HEK293 (cell line): ENCODE data around the gene CRTC1.

Experiments used
- CTCF ChIA-PET: fragments of 350-600 bp; formaldehyde crosslinking; extraction: SDS; loops from one replicate; lab custom pipeline; 2021; ENCODE audit warnings: antibody characterized with exemption; lab: Yijun Ruan, JAX
- POLR2A ChIA-PET: fragments of 300-600 bp; formaldehyde crosslinking; extraction: SDS; loops from one replicate; lab custom pipeline; 2020; ENCODE audit warnings: antibody characterized with exemption, inconsistent platforms; lab: Yijun Ruan, JAX
- H3K27ac ChIP-seq: fragments of 200-500 bp; sonication (Bioruptor generic); 2 replicates; pipeline ENCODE4 v1.5.1; 2014; ENCODE audit warnings: low read depth, low read length, control low read depth, inconsistent platforms; ENCODE audit errors: extremely low read depth
- H3K36me3 ChIP-seq, 2 experiments: fragments of 200-500 bp in 1 of 2; sonication (Bioruptor generic) in 1 of 2; 1 replicate in 1 of 2; 2 replicates in 1 of 2; pipeline ENCODE4 v1.5.1; 2014 to 2017; ENCODE audit warnings: inconsistent platforms in 2 of 2, low read length in 2 of 2; ENCODE audit not compliant: control insufficient read depth in 2 of 2, insufficient read depth in 1 of 2
- H3K4me1 ChIP-seq: fragments of 200-500 bp; sonication (Bioruptor generic); 2 replicates; pipeline ENCODE4 v1.5.1; 2014; ENCODE audit warnings: mild to moderate bottlenecking, low read length, inconsistent platforms; ENCODE audit not compliant: control insufficient read depth, insufficient read depth
- H3K4me3 ChIP-seq: 2 replicates; pipeline ENCODE4 v1.5.1; 2011; ENCODE audit warnings: low read depth, mild to moderate bottlenecking, control low read depth, low read length, moderate library complexity
- H3K9me3 ChIP-seq: fragments of 200-500 bp; sonication (Bioruptor generic); 2 replicates; pipeline ENCODE4 v1.5.1; 2014; ENCODE audit warnings: low read depth, low read length, inconsistent platforms; ENCODE audit not compliant: control insufficient read depth, insufficient read depth
- PATZ1 ChIP-seq: fragments of 450-650 bp; formaldehyde crosslinking; IDR thresholded peaks from 2 replicates; pipeline ENCODE4 v1.5.1; 2016; ENCODE audit warnings: missing biosample characterization, missing genetic modification characterization
- ZBTB20 ChIP-seq: fragments of 450-650 bp; formaldehyde crosslinking; IDR thresholded peaks from 2 replicates; pipeline ENCODE4 v1.5.1; 2016; ENCODE audit warnings: missing biosample characterization, missing genetic modification characterization
- ZFP3 ChIP-seq: fragments of 450-650 bp; formaldehyde crosslinking; IDR thresholded peaks from 2 replicates; pipeline ENCODE4 v1.5.1; 2016; ENCODE audit warnings: low read depth, missing biosample characterization, missing genetic modification characterization
- ZFP69B ChIP-seq: fragments of 450-650 bp; formaldehyde crosslinking; IDR thresholded peaks from 2 replicates; pipeline ENCODE4 v1.5.1; 2016; ENCODE audit warnings: missing biosample characterization, missing genetic modification characterization
- ZNF221 ChIP-seq: fragments of 450-650 bp; formaldehyde crosslinking; IDR thresholded peaks from 2 replicates; pipeline ENCODE4 v1.5.1; 2017; ENCODE audit warnings: missing biosample characterization, missing genetic modification characterization, borderline replicate concordance
- ZNF24 ChIP-seq: fragments of 450-650 bp; formaldehyde crosslinking; IDR thresholded peaks from 2 replicates; pipeline ENCODE4 v1.5.1; 2016; ENCODE audit warnings: missing biosample characterization, missing genetic modification characterization
- ZNF280C ChIP-seq: fragments of 450-650 bp; formaldehyde crosslinking; IDR thresholded peaks from 2 replicates; pipeline ENCODE4 v1.5.1; 2016; ENCODE audit warnings: missing biosample characterization, missing genetic modification characterization
- ZNF621 ChIP-seq: fragments of 450-650 bp; formaldehyde crosslinking; IDR thresholded peaks from 2 replicates; pipeline ENCODE4 v1.5.1; 2017; ENCODE audit warnings: missing biosample characterization, missing genetic modification characterization
- ZNF76 ChIP-seq: fragments of 450-650 bp; formaldehyde crosslinking; IDR thresholded peaks from 2 replicates; pipeline ENCODE4; 2016; ENCODE audit warnings: low read depth, missing biosample characterization, missing genetic modification characterization, borderline replicate concordance
- ZNF843 ChIP-seq: fragments of 450-650 bp; formaldehyde crosslinking; IDR thresholded peaks from 2 replicates; pipeline ENCODE4 v1.5.1; 2016; ENCODE audit warnings: missing biosample characterization, missing genetic modification characterization
- TF ChIP-seq, protein P1 (sequence below): fragments of 450-650 bp; formaldehyde crosslinking; IDR thresholded peaks from 2 replicates; pipeline ENCODE4 v1.5.1; 2016; ENCODE audit warnings: missing biosample characterization, missing genetic modification characterization
- TF ChIP-seq, protein P2 (sequence below): fragments of 450-650 bp; formaldehyde crosslinking; IDR thresholded peaks from 2 replicates; pipeline ENCODE4 v1.5.1; 2016; ENCODE audit warnings: missing biosample characterization, missing genetic modification characterization

The CRTC1 gene

GRCh38 chr19:18774107-18774506, 90.6 kb downstream of the CRTC1 start (continued):
- TF ChIP-seq ZNF76 = no peak
- TF ChIP-seq ZNF280C (tag by site-specific recombination) = no peak
- no peak for TF ChIP-seq ZNF24 (tag by site-specific recombination)
- TF ChIP-seq ZFP69B = no peak
- TF ChIP-seq ZFP3 (tag by site-specific recombination) = no peak
- TF ChIP-seq ZNF221 = no peak
- TF ChIP-seq ZNF843 (tag by site-specific recombination) = no peak
- TF ChIP-seq, all 188 proteins: peak for 0

GRCh38 chr19:18774782-18775444, 91.4 kb downstream of the CRTC1 start:
- H3K36me3 ChIP-seq = no peaks in the 10 kb centered on the region
- TF ChIP-seq, protein P1, sequence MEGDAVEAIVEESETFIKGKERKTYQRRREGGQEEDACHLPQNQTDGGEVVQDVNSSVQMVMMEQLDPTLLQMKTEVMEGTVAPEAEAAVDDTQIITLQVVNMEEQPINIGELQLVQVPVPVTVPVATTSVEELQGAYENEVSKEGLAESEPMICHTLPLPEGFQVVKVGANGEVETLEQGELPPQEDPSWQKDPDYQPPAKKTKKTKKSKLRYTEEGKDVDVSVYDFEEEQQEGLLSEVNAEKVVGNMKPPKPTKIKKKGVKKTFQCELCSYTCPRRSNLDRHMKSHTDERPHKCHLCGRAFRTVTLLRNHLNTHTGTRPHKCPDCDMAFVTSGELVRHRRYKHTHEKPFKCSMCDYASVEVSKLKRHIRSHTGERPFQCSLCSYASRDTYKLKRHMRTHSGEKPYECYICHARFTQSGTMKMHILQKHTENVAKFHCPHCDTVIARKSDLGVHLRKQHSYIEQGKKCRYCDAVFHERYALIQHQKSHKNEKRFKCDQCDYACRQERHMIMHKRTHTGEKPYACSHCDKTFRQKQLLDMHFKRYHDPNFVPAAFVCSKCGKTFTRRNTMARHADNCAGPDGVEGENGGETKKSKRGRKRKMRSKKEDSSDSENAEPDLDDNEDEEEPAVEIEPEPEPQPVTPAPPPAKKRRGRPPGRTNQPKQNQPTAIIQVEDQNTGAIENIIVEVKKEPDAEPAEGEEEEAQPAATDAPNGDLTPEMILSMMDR (tag by site-specific recombination) = no peak
- TF ChIP-seq ZFP69B = no peak
- CTCF ChIA-PET = interaction anchor here (0.5 kb wide), 1 partner anchor 9 kb away, joined by 4 read pairs; no protein-coding TSS in a partner anchor
- H3K9me3 ChIP-seq = no peaks in the 10 kb centered on the region
- H3K4me3 ChIP-seq = no peak overlapping the region
- no peaks in the 10 kb centered on the region for H3K4me1 ChIP-seq
- POLR2A ChIA-PET = no interaction called here
- no peak overlapping the region for H3K27ac ChIP-seq

DNA sequence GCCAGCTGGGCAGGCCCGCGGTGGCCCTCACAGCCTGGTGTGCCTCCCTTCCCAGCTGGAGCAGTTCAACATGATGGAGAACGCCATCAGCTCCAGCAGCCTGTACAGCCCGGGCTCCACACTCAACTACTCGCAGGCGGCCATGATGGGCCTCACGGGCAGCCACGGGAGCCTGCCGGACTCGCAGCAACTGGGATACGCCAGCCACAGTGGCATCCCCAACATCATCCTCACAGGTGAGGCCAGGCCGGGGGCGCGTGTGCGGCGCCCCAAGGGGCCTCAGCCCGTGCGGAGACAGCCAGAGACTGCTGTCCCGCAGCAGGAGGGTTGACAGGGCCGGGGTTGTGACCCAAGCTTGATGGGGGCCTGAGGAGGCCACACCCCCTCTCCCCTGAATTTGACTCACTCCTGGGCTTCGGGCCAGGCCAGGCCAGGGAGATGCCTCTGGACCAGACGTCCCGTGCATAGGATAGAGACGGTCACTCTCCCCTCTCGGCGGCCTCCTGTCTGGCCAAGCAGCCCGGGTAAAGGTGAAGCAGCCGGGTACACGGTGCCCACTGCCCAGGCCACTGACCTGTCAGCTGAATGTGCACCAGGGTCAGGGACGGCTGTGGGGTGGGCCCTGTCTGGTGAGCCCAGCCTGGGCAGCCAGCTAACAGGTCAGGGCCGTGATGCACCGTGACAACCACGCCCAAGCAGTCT, 92.3 kb downstream of the CRTC1 start:
- no peaks in the 10 kb centered on the region for H3K36me3 ChIP-seq
- H3K9me3 ChIP-seq = no peaks in the 10 kb centered on the region
- H3K4me3 ChIP-seq = no peak overlapping the region
- no peak overlapping the region for H3K27ac ChIP-seq
- CTCF ChIA-PET = interaction anchor here (0.5 to 0.6 kb wide), 2 partner anchors 10 to 155 kb away, joined by 3 to 4 read pairs; no protein-coding TSS in a partner anchor
- no peaks in the 10 kb centered on the region for H3K4me1 ChIP-seq
- TF ChIP-seq, protein P2, sequence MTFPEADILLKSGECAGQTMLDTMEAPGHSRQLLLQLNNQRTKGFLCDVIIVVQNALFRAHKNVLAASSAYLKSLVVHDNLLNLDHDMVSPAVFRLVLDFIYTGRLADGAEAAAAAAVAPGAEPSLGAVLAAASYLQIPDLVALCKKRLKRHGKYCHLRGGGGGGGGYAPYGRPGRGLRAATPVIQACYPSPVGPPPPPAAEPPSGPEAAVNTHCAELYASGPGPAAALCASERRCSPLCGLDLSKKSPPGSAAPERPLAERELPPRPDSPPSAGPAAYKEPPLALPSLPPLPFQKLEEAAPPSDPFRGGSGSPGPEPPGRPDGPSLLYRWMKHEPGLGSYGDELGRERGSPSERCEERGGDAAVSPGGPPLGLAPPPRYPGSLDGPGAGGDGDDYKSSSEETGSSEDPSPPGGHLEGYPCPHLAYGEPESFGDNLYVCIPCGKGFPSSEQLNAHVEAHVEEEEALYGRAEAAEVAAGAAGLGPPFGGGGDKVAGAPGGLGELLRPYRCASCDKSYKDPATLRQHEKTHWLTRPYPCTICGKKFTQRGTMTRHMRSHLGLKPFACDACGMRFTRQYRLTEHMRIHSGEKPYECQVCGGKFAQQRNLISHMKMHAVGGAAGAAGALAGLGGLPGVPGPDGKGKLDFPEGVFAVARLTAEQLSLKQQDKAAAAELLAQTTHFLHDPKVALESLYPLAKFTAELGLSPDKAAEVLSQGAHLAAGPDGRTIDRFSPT (tag by site-specific recombination) = 0 out of 2 replicates have a peak, but pooled peaks have one; percentile 23
- no peak for TF ChIP-seq ZNF621 (tag by site-specific recombination)
- TF ChIP-seq ZBTB20 (tag by site-specific recombination) = no peak
- TF ChIP-seq PATZ1 (tag by site-specific recombination) = no peak
- TF ChIP-seq, all 188 proteins: peak for 1
- POLR2A ChIA-PET = no interaction called here
